Stimulated activated CD4-positive, alpha-beta T cell treated with anti-CD3 and anti-CD28 coated beads, Interleukin-12 subunit alpha, Interleukin-12 subunit beta, amount 100 ng/mL, for 48 hours (primary cell): ENCODE results near the gene GPALPP1.
A peak's percentile ranks its signal among the peaks of the same experiment; 100 is the strongest.
"Not testable (repeated sequence)": the region's sequence is repeated elsewhere in the genome, so short reads cannot be mapped to it uniquely, and the experiment has no call there.

Experiments
- DNase-seq, 3 donors: peaks; one replicate each; pipeline ENCODE4 v3.0.0-alpha.2; 2020; ENCODE audit warnings: low read depth in 2 of 3, low spot score in 1 of 3

The GPALPP1 gene

GRCh38 chr13:44989071-44989889 is at the start of gene GPALPP1, which contains the start of gene NUFIP1:
Gene GPALPP1 (plus strand): TSS chr13:44989538. CDS start chr13:44989655, 117 bp downstream.
Gene NUFIP1 (minus strand): TSS chr13:44989471. CDS start chr13:44989436, 35 bp downstream.
- DNase-seq: peak; percentile 89 to 95 (median 91)

- not testable (repeated sequence) for DNase-seq
Observed at GRCh38 chr13:44943411-44943810, 45.9 kb upstream of the GPALPP1 start.

- no peak for DNase-seq
Observed at GRCh38 chr13:44951184-44951583, 38.2 kb upstream of the GPALPP1 start.

GRCh38 chr13:44952671-44953070 is 36.7 kb upstream of the GPALPP1 start:
- no peak for DNase-seq

- DNase-seq: no peak
Observed at GRCh38 chr13:44954224-44954623, 35.1 kb upstream of the GPALPP1 start.

- no peak for DNase-seq
Observed at GRCh38 chr13:44955406-44955805, 33.9 kb upstream of the GPALPP1 start.

GRCh38 chr13:44961997-44962396 is 27.3 kb upstream of the GPALPP1 start:
- no peak for DNase-seq

- DNase-seq: no peak
Observed at GRCh38 chr13:44967704-44968433, 21.5 kb upstream of the GPALPP1 start.

- DNase-seq: no peak
Observed at GRCh38 chr13:44968434-44968815, 20.9 kb upstream of the GPALPP1 start.

GRCh38 chr13:44969551-44970484 is 19.5 kb upstream of the GPALPP1 start:
- no peak for DNase-seq

GRCh38 chr13:44971656-44972595 is 17.4 kb upstream of the GPALPP1 start:
- no peak for DNase-seq

- DNase-seq: no peak
Observed at GRCh38 chr13:44972956-44973581, 16.3 kb upstream of the GPALPP1 start.

GRCh38 chr13:44974056-44974793 is 15.1 kb upstream of the GPALPP1 start:
- no peak for DNase-seq

- DNase-seq: no peak
Observed at GRCh38 chr13:44976196-44976595, 13.1 kb upstream of the GPALPP1 start.

- DNase-seq: no peak
Observed at GRCh38 chr13:44976949-44977583, 12.3 kb upstream of the GPALPP1 start.

GRCh38 chr13:44978328-44978727 is 11.0 kb upstream of the GPALPP1 start:
- DNase-seq: no peak

GRCh38 chr13:44989941-44990340 is 603 bp downstream of the GPALPP1 start:
- no peak for DNase-seq

- no peak for DNase-seq
Observed at GRCh38 chr13:45003417-45003816, 14.1 kb downstream of the GPALPP1 start.
